Measurements from ENCODE around the gene AHNAK2. TPM values are rescaled to one million over a fixed set of nuclear protein-coding genes. Genes with fewer than 3 reads are reported as not detected.

AHNAK2 gene
- total and polyA plus RNA-seq, 9 of the 15 experiments (the other 6 are each of a cell fraction or from before 2014, with no cell fraction given), result 0.04 to 0.09 (median 0.04) TPM; not detected in 6

GRCh38 chr14:104932676-104933631 lies 45.2 kb downstream of the AHNAK2 start:
- H3K9me1 ChIP-seq (ENCODE audit: control insufficient read depth, insufficient read depth, low read length), result no peaks in the 10 kb centered on the region
- H3K27ac ChIP-seq (ENCODE audit: extremely low read depth, low read depth, low read length), result no peak overlapping the region
- FAIRE-seq (no peak), DNase-seq (ENCODE audit: extremely low read depth in 1 of 4, low spot score in 3 of 4) (peak; percentile 84 to 85 (median 85)), ATAC-seq (peak; percentile 95)
- H3K9ac ChIP-seq (ENCODE audit: insufficient read depth in 1 of 2, low read depth in 2 of 2, low read length in 2 of 2), result peak overlapping the region; percentile 49 to 79; a peak in 3 of 4 replicates
- H4K20me1 ChIP-seq (replicated peaks; ENCODE audit: control insufficient read depth, insufficient read depth, low read length), result no peaks in the 10 kb centered on the region
- ChIA-PET CTCF (ENCODE audit: low intra/inter-chr PET ratio) (interaction anchor here (0.7 to 1.4 kb wide), 3 partner anchors 25 to 113 kb away, joined by 3 to 6 read pairs (median 3); no protein-coding TSS in a partner anchor), POLR2A (interaction anchor here (0.6 to 0.7 kb wide), 2 partner anchors 26 to 387 kb away, joined by 3 read pairs; no protein-coding TSS in a partner anchor)
- H3K36me3 ChIP-seq (ENCODE audit: control insufficient read depth, insufficient read depth, low read length), result no peaks in the 10 kb centered on the region
- H2AFZ ChIP-seq (ENCODE audit: low read depth, low read length), result peak overlapping the region; percentile 76; the same call in 1 of the 2 replicates
- 4% methylated on average over 10 of the region's 100 CpGs for WGBS (ENCODE audit: insufficient coverage, low coverage, missing lambda C conversion rate)
- H3K4me1 ChIP-seq (replicated peaks in 1 of 2; ENCODE audit: control insufficient read depth in 2 of 2, insufficient read depth in 2 of 2, low read length in 2 of 2), result peaks cover 0 to 32% of the 10 kb centered on the region in 2 experiments; a peak in 2 of 5 replicates
- no peaks in the 10 kb centered on the region for H3K79me2 ChIP-seq (ENCODE audit: control insufficient read depth, insufficient read depth, low read length)
- no TSS peak for BruUV-seq (replicated peaks)
- peak overlapping the region; percentile 46; the same call in 1 of the 2 replicates for H3K4me2 ChIP-seq (ENCODE audit: insufficient read depth, low read length)
- peaks cover 0 to 24% of the 10 kb centered on the region in 2 experiments; a peak in 4 of 5 replicates for H3K27me3 ChIP-seq (ENCODE audit: control insufficient read depth in 2 of 2, insufficient read depth in 2 of 2, low read length in 2 of 2)
- no peaks in the 10 kb centered on the region for H3K9me3 ChIP-seq (replicated peaks; ENCODE audit: control insufficient read depth, insufficient read depth, low read depth, low read length)
- in situ Hi-C loops (cut with MboI) (no loop called here), intact Hi-C loops (cut with micrococcal nuclease) (no loop called here)
- H3K4me3 ChIP-seq, result peak overlapping the region; percentile 43
- TF ChIP-seq BCLAF1 (IDR thresholded peaks at IDR 0.05; ENCODE audit: borderline replicate concordance in 1 of 2, control insufficient read depth in 1 of 2, low read depth in 2 of 2, low read length in 1 of 2) (0 out of 4 replicates have a peak, but pooled peaks of 1 of the 2 experiments have one; percentile 48), NFIC (IDR thresholded peaks at IDR 0.05) (peak; percentile 15; the same call in 1 of the 2 replicates), BRD4 (IDR thresholded peaks at IDR 0.05) (no peak), RFX1 (IDR thresholded peaks at IDR 0.05) (no peak), MTA3 (IDR thresholded peaks at IDR 0.05; ENCODE audit: borderline replicate concordance) (0 out of 2 replicates have a peak, but pooled peaks have one; percentile 25)
- TF ChIP-seq, protein P1, sequence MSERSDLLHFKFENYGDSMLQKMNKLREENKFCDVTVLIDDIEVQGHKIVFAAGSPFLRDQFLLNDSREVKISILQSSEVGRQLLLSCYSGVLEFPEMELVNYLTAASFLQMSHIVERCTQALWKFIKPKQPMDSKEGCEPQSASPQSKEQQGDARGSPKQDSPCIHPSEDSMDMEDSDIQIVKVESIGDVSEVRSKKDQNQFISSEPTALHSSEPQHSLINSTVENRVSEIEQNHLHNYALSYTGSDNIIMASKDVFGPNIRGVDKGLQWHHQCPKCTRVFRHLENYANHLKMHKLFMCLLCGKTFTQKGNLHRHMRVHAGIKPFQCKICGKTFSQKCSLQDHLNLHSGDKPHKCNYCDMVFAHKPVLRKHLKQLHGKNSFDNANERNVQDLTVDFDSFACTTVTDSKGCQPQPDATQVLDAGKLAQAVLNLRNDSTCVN (CRISPR knock-in tag; IDR thresholded peaks at IDR 0.05), result no peak
- TF ChIP-seq, protein P2, sequence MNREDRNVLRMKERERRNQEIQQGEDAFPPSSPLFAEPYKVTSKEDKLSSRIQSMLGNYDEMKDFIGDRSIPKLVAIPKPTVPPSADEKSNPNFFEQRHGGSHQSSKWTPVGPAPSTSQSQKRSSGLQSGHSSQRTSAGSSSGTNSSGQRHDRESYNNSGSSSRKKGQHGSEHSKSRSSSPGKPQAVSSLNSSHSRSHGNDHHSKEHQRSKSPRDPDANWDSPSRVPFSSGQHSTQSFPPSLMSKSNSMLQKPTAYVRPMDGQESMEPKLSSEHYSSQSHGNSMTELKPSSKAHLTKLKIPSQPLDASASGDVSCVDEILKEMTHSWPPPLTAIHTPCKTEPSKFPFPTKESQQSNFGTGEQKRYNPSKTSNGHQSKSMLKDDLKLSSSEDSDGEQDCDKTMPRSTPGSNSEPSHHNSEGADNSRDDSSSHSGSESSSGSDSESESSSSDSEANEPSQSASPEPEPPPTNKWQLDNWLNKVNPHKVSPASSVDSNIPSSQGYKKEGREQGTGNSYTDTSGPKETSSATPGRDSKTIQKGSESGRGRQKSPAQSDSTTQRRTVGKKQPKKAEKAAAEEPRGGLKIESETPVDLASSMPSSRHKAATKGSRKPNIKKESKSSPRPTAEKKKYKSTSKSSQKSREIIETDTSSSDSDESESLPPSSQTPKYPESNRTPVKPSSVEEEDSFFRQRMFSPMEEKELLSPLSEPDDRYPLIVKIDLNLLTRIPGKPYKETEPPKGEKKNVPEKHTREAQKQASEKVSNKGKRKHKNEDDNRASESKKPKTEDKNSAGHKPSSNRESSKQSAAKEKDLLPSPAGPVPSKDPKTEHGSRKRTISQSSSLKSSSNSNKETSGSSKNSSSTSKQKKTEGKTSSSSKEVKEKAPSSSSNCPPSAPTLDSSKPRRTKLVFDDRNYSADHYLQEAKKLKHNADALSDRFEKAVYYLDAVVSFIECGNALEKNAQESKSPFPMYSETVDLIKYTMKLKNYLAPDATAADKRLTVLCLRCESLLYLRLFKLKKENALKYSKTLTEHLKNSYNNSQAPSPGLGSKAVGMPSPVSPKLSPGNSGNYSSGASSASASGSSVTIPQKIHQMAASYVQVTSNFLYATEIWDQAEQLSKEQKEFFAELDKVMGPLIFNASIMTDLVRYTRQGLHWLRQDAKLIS (CRISPR knock-in tag; IDR thresholded peaks at IDR 0.05), result no peak
- TF ChIP-seq, protein P3, sequence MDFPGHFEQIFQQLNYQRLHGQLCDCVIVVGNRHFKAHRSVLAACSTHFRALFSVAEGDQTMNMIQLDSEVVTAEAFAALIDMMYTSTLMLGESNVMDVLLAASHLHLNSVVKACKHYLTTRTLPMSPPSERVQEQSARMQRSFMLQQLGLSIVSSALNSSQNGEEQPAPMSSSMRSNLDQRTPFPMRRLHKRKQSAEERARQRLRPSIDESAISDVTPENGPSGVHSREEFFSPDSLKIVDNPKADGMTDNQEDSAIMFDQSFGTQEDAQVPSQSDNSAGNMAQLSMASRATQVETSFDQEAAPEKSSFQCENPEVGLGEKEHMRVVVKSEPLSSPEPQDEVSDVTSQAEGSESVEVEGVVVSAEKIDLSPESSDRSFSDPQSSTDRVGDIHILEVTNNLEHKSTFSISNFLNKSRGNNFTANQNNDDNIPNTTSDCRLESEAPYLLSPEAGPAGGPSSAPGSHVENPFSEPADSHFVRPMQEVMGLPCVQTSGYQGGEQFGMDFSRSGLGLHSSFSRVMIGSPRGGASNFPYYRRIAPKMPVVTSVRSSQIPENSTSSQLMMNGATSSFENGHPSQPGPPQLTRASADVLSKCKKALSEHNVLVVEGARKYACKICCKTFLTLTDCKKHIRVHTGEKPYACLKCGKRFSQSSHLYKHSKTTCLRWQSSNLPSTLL (IDR thresholded peaks at IDR 0.05), result no peak

Data from K562 (cell line).